GM12874 (cell line): ENCODE results near the gene ALCAM.

Experiments
- CTCF ChIP-seq: IDR thresholded peaks from 2 replicates; pipeline ENCODE4 v1.5.1; 2011; ENCODE audit warnings: low read depth, mild to moderate bottlenecking, control low read depth, low read length, moderate library complexity; ENCODE audit not compliant: insufficient read depth

ALCAM gene

GRCh38 chr3:105398437-105398836 lies 31.7 kb downstream of the ALCAM start:
- no peak for TF ChIP-seq CTCF

- no peak for TF ChIP-seq CTCF
These were observed 32.4 kb downstream of the ALCAM start for GRCh38 chr3:105399062-105399461.

GRCh38 chr3:105399611-105400010 lies 32.9 kb downstream of the ALCAM start:
- no peak for TF ChIP-seq CTCF

- no peak for TF ChIP-seq CTCF
These were observed 34.5 kb downstream of the ALCAM start for GRCh38 chr3:105401254-105401653.

GRCh38 chr3:105401691-105402149 lies 35.0 kb downstream of the ALCAM start:
- TF ChIP-seq CTCF: no peak

- TF ChIP-seq CTCF: no peak
These were observed 35.6 kb downstream of the ALCAM start for GRCh38 chr3:105402287-105402801.

- TF ChIP-seq CTCF: no peak
These were observed 39.6 kb downstream of the ALCAM start for GRCh38 chr3:105406268-105406667.

GRCh38 chr3:105409364-105409763 lies 42.7 kb downstream of the ALCAM start:
- TF ChIP-seq CTCF: no peak
